ENCODE data around the gene MCOLN1.

Gene MCOLN1

GRCh38 chr19:7507884-7508283 is 14.5 kb upstream of the MCOLN1 start:
- peak; percentile 89 for DNase-seq (ENCODE audit: low read depth)
- H3K4me3 ChIP-seq (ENCODE audit: low read depth, low read length), result no peak overlapping the region
- TF ChIP-seq CTCF (conservative IDR thresholded peaks at IDR 0.05; ENCODE audit: low read depth, low read length), result no peak

GRCh38 chr19:7509625-7510024 is 12.8 kb upstream of the MCOLN1 start:
- H3K4me3 ChIP-seq (ENCODE audit: low read depth, low read length), result no peak overlapping the region
- no peak for DNase-seq (ENCODE audit: low read depth)
- no peak for TF ChIP-seq CTCF (conservative IDR thresholded peaks at IDR 0.05; ENCODE audit: low read depth, low read length)

- TF ChIP-seq CTCF (conservative IDR thresholded peaks at IDR 0.05; ENCODE audit: low read depth, low read length), result no peak
- no peak for DNase-seq (ENCODE audit: low read depth)
- H3K4me3 ChIP-seq (ENCODE audit: low read depth, low read length), result no peak overlapping the region
These were observed 10.0 kb upstream of the MCOLN1 start for GRCh38 chr19:7512400-7512851.

- no peak for DNase-seq (ENCODE audit: low read depth)
- no peak overlapping the region for H3K4me3 ChIP-seq (ENCODE audit: low read depth, low read length)
- no peak for TF ChIP-seq CTCF (conservative IDR thresholded peaks at IDR 0.05; ENCODE audit: low read depth, low read length)
These were observed 8.4 kb upstream of the MCOLN1 start for GRCh38 chr19:7513809-7514642.

GRCh38 chr19:7515110-7515644 is 7.2 kb upstream of the MCOLN1 start:
- DNase-seq (ENCODE audit: low read depth), result no peak
- H3K4me3 ChIP-seq (ENCODE audit: low read depth, low read length), result peak overlapping the region; percentile 73

GRCh38 chr19:7515645-7516151 is 6.7 kb upstream of the MCOLN1 start, which contains the start of gene ZNF358:
TSS of gene ZNF358 (plus strand) at chr19:7516103. CDS start at chr19:7519243, 3,140 bp downstream.
- H3K4me3 ChIP-seq (ENCODE audit: low read depth, low read length), result peak within 1 kb of the TSS; percentile 73

More at GRCh38 chr19:7515110-7515644, 7.2 kb upstream of the MCOLN1 start:
- TF ChIP-seq CTCF (conservative IDR thresholded peaks at IDR 0.05; ENCODE audit: low read depth, low read length), result no peak

More at GRCh38 chr19:7515645-7516151, 6.7 kb upstream of the MCOLN1 start, which contains the start of gene ZNF358:
- DNase-seq (ENCODE audit: low read depth), result peak; percentile 62
- TF ChIP-seq CTCF (conservative IDR thresholded peaks at IDR 0.05; ENCODE audit: low read depth, low read length), result no peak
